K562 (cell line): ENCODE data around the gene TMEM108. TPM values are rescaled to one million over a fixed set of nuclear protein-coding genes. Genes with fewer than 3 reads are reported as not detected.
A peak's percentile ranks its signal among the peaks of the same experiment; 100 is the strongest.

Experiments used
- ATAC-seq: fragments of 200-7000 bp; cut with Tn5 transposase; 3 replicates; pipeline ENCODE4 v1.9.1; 2020; ENCODE audit warnings: moderate library complexity
- BruUV-seq: library from RNA; stranded (reverse); fragments of 400-500 nt; replicated peaks from 2 replicates; lab custom pipeline; 2021; lab: Mats Ljungman, UMichigan
- CTCF ChIA-PET: fragments of 300-600 bp; formaldehyde crosslinking; extraction: SDS; loops from one replicate; lab custom pipeline; 2021; ENCODE audit warnings: low intra/inter-chr PET ratio; lab: Yijun Ruan, JAX
- POLR2A ChIA-PET: fragments of 300-600, 350-650 bp; sonication (Branson Sonifier 250); formaldehyde crosslinking; extraction: SDS; loops from one replicate; lab custom pipeline; 2021; ENCODE audit warnings: antibody characterized with exemption, inconsistent platforms; lab: Yijun Ruan, JAX
- DNase-seq, 4 experiments: peaks; one replicate each; pipeline versions ENCODE4 v3.0.0 to v3.0.0-alpha.2; 2011 to 2018; ENCODE audit warnings: low spot score in 3 of 4, mixed read lengths in 3 of 4; ENCODE audit errors: extremely low read depth in 1 of 4
- FAIRE-seq: peaks from 2 replicates; lab custom pipeline; 2011; peaks lifted over from hg19 to GRCh38; lab: Jason Lieb, UNC
- H2AFZ ChIP-seq: 2 replicates; pipeline ENCODE4 v1.6.0; 2011; ENCODE audit warnings: low read depth, low read length, control low read depth, inconsistent platforms
- H3K27ac ChIP-seq: fragments of 200-600 bp; 3 replicates; pipeline ENCODE4 v1.8.0; 2011; ENCODE audit warnings: low read depth, mild to moderate bottlenecking, control low read depth, inconsistent platforms, low read length, moderate library complexity, mixed read lengths; ENCODE audit errors: extremely low read depth
- H3K27me3 ChIP-seq, 2 experiments: fragments of 300-600 bp in 1 of 2; 2 replicates in 1 of 2; 3 replicates in 1 of 2; pipeline versions ENCODE4 v1.6.0 to v1.8.0; 2011; ENCODE audit warnings: inconsistent platforms in 2 of 2, low read length in 2 of 2, mild to moderate bottlenecking in 1 of 2, mixed read lengths in 1 of 2, moderate library complexity in 1 of 2; ENCODE audit not compliant: control insufficient read depth in 2 of 2, insufficient read depth in 2 of 2
- H3K36me3 ChIP-seq: fragments of 300-600 bp; 3 replicates; pipeline ENCODE4 v1.8.0; 2011; ENCODE audit warnings: mild to moderate bottlenecking, low read length, inconsistent platforms; ENCODE audit not compliant: control insufficient read depth, insufficient read depth
- H3K4me1 ChIP-seq, 2 experiments: fragments of 200-600 bp in 1 of 2; replicated peaks in 1 of 2; 2 replicates in 1 of 2; 3 replicates in 1 of 2; pipeline versions ENCODE4 v1.5.1 to v1.8.0; 2011; ENCODE audit warnings: inconsistent platforms in 2 of 2, low read length in 2 of 2, mild to moderate bottlenecking in 1 of 2, mixed read lengths in 1 of 2, moderate library complexity in 1 of 2; ENCODE audit not compliant: control insufficient read depth in 2 of 2, insufficient read depth in 2 of 2
- H3K4me2 ChIP-seq: 2 replicates; pipeline ENCODE4 v1.6.1; 2011; ENCODE audit warnings: low read length, control low read depth, inconsistent platforms, mixed read lengths; ENCODE audit not compliant: insufficient read depth
- H3K4me3 ChIP-seq: fragments of 200-600 bp; sonication (generic), shearing (Covaris generic); 2 replicates; pipeline ENCODE4 v1.5.1; 2016; ENCODE audit warnings: control low read depth, inconsistent platforms
- H3K79me2 ChIP-seq: fragments of 200-600 bp; 3 replicates; pipeline ENCODE4 v1.8.0; 2011; ENCODE audit warnings: low read length, inconsistent platforms; ENCODE audit not compliant: control insufficient read depth, insufficient read depth
- H3K9ac ChIP-seq, 2 experiments: 2 replicates each; pipeline versions ENCODE4 v1.6.0 to v1.6.1; 2011; ENCODE audit warnings: low read depth in 2 of 2, low read length in 2 of 2, control low read depth in 1 of 2, inconsistent platforms in 1 of 2, mild to moderate bottlenecking in 1 of 2, mixed read lengths in 1 of 2; ENCODE audit not compliant: insufficient read depth in 1 of 2
- H3K9me1 ChIP-seq: one replicate; pipeline ENCODE4 v1.6.0; 2011; ENCODE audit warnings: inconsistent platforms, mild to moderate bottlenecking, low read length, moderate library complexity; ENCODE audit not compliant: control insufficient read depth, insufficient read depth
- H3K9me3 ChIP-seq: replicated peaks from 2 replicates; pipeline ENCODE4 v1.5.1; 2011; ENCODE audit warnings: low read depth, low read length, inconsistent platforms; ENCODE audit not compliant: control insufficient read depth, insufficient read depth
- H4K20me1 ChIP-seq: replicated peaks from 2 replicates; pipeline ENCODE4 v1.6.1; 2011; ENCODE audit warnings: low read length, inconsistent platforms, mixed read lengths; ENCODE audit not compliant: control insufficient read depth, insufficient read depth
- ADNP ChIP-seq: fragments of 200-800 bp; sonication (Bioruptor generic); IDR thresholded peaks from 2 replicates; pipeline ENCODE4 v1.6.1; 2016; ENCODE audit warnings: missing genetic modification characterization, missing compliant biosample characterization
- EZH2 ChIP-seq: IDR thresholded peaks from 2 replicates; pipeline ENCODE4 v1.6.1; 2012; ENCODE audit warnings: low read depth, mild to moderate bottlenecking, inconsistent platforms, low read length, borderline replicate concordance
- ZBTB17 ChIP-seq: fragments of 450-650 bp; formaldehyde crosslinking; IDR thresholded peaks from 2 replicates; pipeline ENCODE4 v1.4.0; 2020; ENCODE audit warnings: mild to moderate bottlenecking
- ZNF354B ChIP-seq: fragments of 250-450 bp; sonication (Bioruptor Pico); IDR thresholded peaks from 2 replicates; pipeline ENCODE4 v1.4.0; 2020
- WGBS: fragments of 100-300 bp; shearing (Covaris generic); methylation state at CpG from one replicate; pipeline ENCODE4 v1.1.6; 2016; ENCODE audit warnings: low coverage, mixed read lengths; ENCODE audit not compliant: insufficient coverage; ENCODE audit errors: missing lambda C conversion rate; 5-methylcytosine and 5-hydroxymethylcytosine counted together
- in situ Hi-C: fragments of 300-500 bp; cut with MboI; formaldehyde crosslinking; loops from 4 replicates; pipeline ENCODE4 v1.15.0; 2018; ENCODE audit warnings: inconsistent platforms, mixed read lengths
- intact Hi-C: fragments of 100-400 bp; cut with micrococcal nuclease; formaldehyde crosslinking; loops from 2 replicates; pipeline ENCODE4 v1.14.2; 2022
- polyA plus RNA-seq, 8 experiments: library from polyadenylated mRNA; depleted of rRNA in 4 of 8; stranded (reverse) in 5 of 8; unstranded in 3 of 8; fragments of >200 nt; fragmentation: Nextera tagmentation in 2 of 8; fragmentation: Illumina TruSeq in 1 of 8; extraction: Ambion mirVana in 2 of 8; extraction: Trizol in 1 of 8; gene quantifications; 2 replicates each; pipeline versions ENCODE4 v1.2.1 to v1.2.3, GENCODE V29; 2011 to 2014; ENCODE audit warnings: inconsistent platforms in 1 of 8, missing spikeins in 1 of 8
- total RNA-seq, 7 experiments: library from RNA; depleted of rRNA in 6 of 7; stranded (reverse); fragments of >200 nt in 6 of 7; fragmentation: Illumina TruSeq in 2 of 7; extraction: Trizol in 2 of 7; gene quantifications; 2 replicates each; pipeline versions ENCODE4 v1.2.1 to v1.2.3, GENCODE V29; 2011 to 2021; ENCODE audit warnings: low replicate concordance in 1 of 7
- TF ChIP-seq, protein P1 (sequence below): fragments of 450-650 bp; formaldehyde crosslinking; IDR thresholded peaks from 2 replicates; pipeline ENCODE4 v1.4.0; 2020; ENCODE audit warnings: mild to moderate bottlenecking, mixed read lengths

The TMEM108 gene
- total and polyA plus RNA-seq, 9 of the 15 experiments (the other 6 are each of a cell fraction or from before 2014, with no cell fraction given): 0.65 to 11.1 (median 3.4) TPM

DNA sequence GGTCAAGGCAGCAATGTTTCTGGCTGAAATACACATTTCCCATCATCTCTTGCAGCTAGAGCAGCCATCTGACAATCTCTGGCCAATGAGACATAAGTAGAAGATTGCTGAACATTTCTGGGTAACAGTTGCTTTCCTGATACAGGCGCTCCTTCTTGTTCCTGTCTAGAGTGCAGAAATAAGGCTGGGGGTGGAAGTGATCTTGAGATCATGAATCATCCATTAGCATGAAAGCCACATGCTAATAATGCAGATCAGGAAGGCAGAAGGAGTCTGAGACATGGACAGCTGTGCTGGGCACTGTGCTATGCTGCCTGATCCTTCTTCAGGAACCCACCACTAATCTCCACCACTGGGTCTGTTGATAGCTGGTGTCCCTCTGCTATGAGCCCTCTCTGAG lies 14.8 kb upstream of the TMEM108 start:
- in situ Hi-C loops: no loop called here
- H3K27ac ChIP-seq: no peak overlapping the region
- H3K36me3 ChIP-seq: no peaks in the 10 kb centered on the region
- H3K9ac ChIP-seq: no peak overlapping the region
- no peak overlapping the region for H3K4me3 ChIP-seq
- H4K20me1 ChIP-seq: no peaks in the 10 kb centered on the region
- no TSS peak for BruUV-seq
- CTCF ChIA-PET: no interaction called here
- H3K9me3 ChIP-seq: no peaks in the 10 kb centered on the region
- intact Hi-C loops: no loop called here
- H3K79me2 ChIP-seq: no peaks in the 10 kb centered on the region
- WGBS: 43% methylated on average over 1 of the region's 1 CpG
- ATAC-seq: no peak
- POLR2A ChIA-PET: no interaction called here
- no peaks in the 10 kb centered on the region for H3K9me1 ChIP-seq
- no peaks in the 10 kb centered on the region for H3K4me1 ChIP-seq
- DNase-seq: no peak
- no peaks in the 10 kb centered on the region for H3K27me3 ChIP-seq
- no peak overlapping the region for H2AFZ ChIP-seq
- H3K4me2 ChIP-seq: no peak overlapping the region
- FAIRE-seq: no peak
- TF ChIP-seq ZBTB17 (CRISPR knock-in tag) (0 out of 2 replicates have a peak, but pooled peaks have one; percentile 58), ZNF354B (no peak)

DNA sequence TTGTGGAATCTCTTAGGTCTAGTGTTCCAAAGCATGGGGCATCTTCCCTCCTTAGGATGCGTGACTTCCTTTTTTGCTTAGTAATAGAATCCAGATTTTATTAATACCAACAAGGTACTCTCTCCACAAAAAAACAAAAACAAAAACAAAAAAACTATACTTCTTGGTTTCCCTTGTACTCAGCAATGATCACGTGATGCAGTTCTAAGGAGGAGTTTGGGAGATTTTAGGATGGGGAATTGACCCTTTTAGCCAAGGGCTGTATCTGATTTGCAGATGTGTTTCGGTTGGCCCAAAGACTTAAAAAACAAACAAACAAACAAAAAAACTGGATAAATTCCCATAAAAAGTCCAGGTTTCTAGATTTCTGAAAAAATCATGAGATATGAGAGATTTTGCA lies 12.6 kb upstream of the TMEM108 start:
- DNase-seq: no peak
- TF ChIP-seq ADNP (tag) (no peak), EZH2 (no peak)
- TF ChIP-seq, protein P1, sequence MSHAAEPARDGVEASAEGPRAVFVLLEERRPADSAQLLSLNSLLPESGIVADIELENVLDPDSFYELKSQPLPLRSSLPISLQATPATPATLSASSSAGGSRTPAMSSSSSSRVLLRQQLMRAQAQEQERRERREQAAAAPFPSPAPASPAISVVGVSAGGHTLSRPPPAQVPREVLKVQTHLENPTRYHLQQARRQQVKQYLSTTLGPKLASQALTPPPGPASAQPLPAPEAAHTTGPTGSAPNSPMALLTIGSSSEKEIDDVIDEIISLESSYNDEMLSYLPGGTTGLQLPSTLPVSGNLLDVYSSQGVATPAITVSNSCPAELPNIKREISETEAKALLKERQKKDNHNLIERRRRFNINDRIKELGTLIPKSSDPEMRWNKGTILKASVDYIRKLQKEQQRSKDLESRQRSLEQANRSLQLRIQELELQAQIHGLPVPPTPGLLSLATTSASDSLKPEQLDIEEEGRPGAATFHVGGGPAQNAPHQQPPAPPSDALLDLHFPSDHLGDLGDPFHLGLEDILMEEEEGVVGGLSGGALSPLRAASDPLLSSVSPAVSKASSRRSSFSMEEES (CRISPR knock-in tag): peak; percentile 55
- TF ChIP-seq, all 486 proteins: peak for 1
- H4K20me1 ChIP-seq: no peaks in the 10 kb centered on the region
- no TSS peak for BruUV-seq
- no peak overlapping the region for H2AFZ ChIP-seq
- no peaks in the 10 kb centered on the region for H3K36me3 ChIP-seq
- H3K4me2 ChIP-seq: no peak overlapping the region
- H3K27ac ChIP-seq: no peak overlapping the region
- H3K9ac ChIP-seq: no peak overlapping the region
- no peaks in the 10 kb centered on the region for H3K27me3 ChIP-seq
- in situ Hi-C loops: loop anchor here (25.0 kb wide), 3 partner anchors 288 to 787 kb away; partner anchors contain the start of gene SRPRB
- H3K4me3 ChIP-seq: no peak overlapping the region
- H3K9me3 ChIP-seq: no peaks in the 10 kb centered on the region
- POLR2A ChIA-PET: no interaction called here
- CTCF ChIA-PET: no interaction called here
- intact Hi-C loops: no loop called here
- FAIRE-seq: no peak
- WGBS: 46% methylated on average over 3 of the region's 3 CpGs
- no peaks in the 10 kb centered on the region for H3K9me1 ChIP-seq
- H3K79me2 ChIP-seq: no peaks in the 10 kb centered on the region
- ATAC-seq: no peak
- no peaks in the 10 kb centered on the region for H3K4me1 ChIP-seq
